Gastrocnemius medialis (tissue), 4 donors: ENCODE measurements around the gene TGFB1I1. TPM values are rescaled to one million over a fixed set of nuclear protein-coding genes. Genes with fewer than 3 reads are reported as not detected.
"Not testable (repeated sequence)": the region's sequence is repeated elsewhere in the genome, so short reads cannot be mapped to it uniquely, and the experiment has no call there.

Experiments used
- ATAC-seq, 2 donors: fragments of 150-250 bp; one replicate each; pipeline ENCODE4 v1.9.1; 2016
- DNase-seq, 2 donors: peaks; one replicate each; pipeline ENCODE4 v3.0.0-alpha.2; 2019
- H3K27ac ChIP-seq, 4 donors: fragments of 200-600 bp; sonication (generic); 1 replicate in 1 of 4; 2 replicates in 3 of 4; pipeline ENCODE4 v1.5.1; 2016 to 2018; ENCODE audit warnings: mild to moderate bottlenecking in 2 of 4, moderate library complexity in 1 of 4
- H3K27me3 ChIP-seq, 3 donors: fragments of 200-600 bp; sonication (generic) in 2 of 3; 1 replicate in 1 of 3; 2 replicates in 2 of 3; pipeline versions ENCODE4 v1.5.1 to v1.6.0; 2016 to 2019; ENCODE audit warnings: mild to moderate bottlenecking in 1 of 3, moderate library complexity in 1 of 3
- H3K36me3 ChIP-seq, 2 donors: fragments of 200-600 bp; sonication (generic) in 1 of 2; one replicate each; pipeline ENCODE4 v1.5.1; 2017 to 2018
- H3K4me1 ChIP-seq, 2 donors: fragments of 200-600 bp; sonication (generic) in 1 of 2; one replicate each; pipeline ENCODE4 v1.5.1; 2016 to 2017; ENCODE audit warnings: mild to moderate bottlenecking in 2 of 2
- H3K4me3 ChIP-seq, 4 donors: fragments of 200-600 bp; sonication (generic) in 3 of 4; 1 replicate in 1 of 4; 2 replicates in 3 of 4; pipeline ENCODE4 v1.5.1; 2016 to 2019; ENCODE audit warnings: mild to moderate bottlenecking in 2 of 4
- H3K9me3 ChIP-seq, 3 donors: fragments of 200-600 bp; sonication (generic) in 2 of 3; 1 replicate in 1 of 3; 2 replicates in 2 of 3; pipeline ENCODE4 v1.5.1; 2016 to 2019
- POLR2A ChIP-seq, 2 donors: fragments of 450-650 bp; IDR thresholded peaks; one replicate each; pipeline ENCODE4 v1.6.1; 2017; ENCODE audit warnings: antibody characterized with exemption in 2 of 2, mild to moderate bottlenecking in 2 of 2, moderate library complexity in 2 of 2
- in situ Hi-C, 4 donors: fragments of 200-750 bp; cut with MboI; loops; one replicate each; pipeline versions ENCODE4 v1.15.0 to v1.8.0; 2017; ENCODE audit warnings: low sequenced_read_pairs in 4 of 4
- intact Hi-C: fragments of 100-400 bp; cut with DNase I; formaldehyde crosslinking; loops from one replicate; pipeline ENCODE4 v1.15.1; 2023; ENCODE audit warnings: low total_unique reads
- total RNA-seq, 4 donors: library from RNA; depleted of rRNA; stranded (reverse); fragments of >200 nt; gene quantifications; one replicate each; pipeline versions ENCODE4 v1.1.0 to v1.2.3, GENCODE V29; 2016
- TF ChIP-seq, protein P1 (sequence below), 5 experiments: fragments of 450-650 bp in 3 of 5; fragments of 200-600 bp in 2 of 5; sonication (generic) in 2 of 5; IDR thresholded peaks in 4 of 5; conservative IDR thresholded peaks in 1 of 5; 1 replicate in 4 of 5; 2 replicates in 1 of 5; pipeline ENCODE4 v1.5.1; 2016 to 2019; ENCODE audit warnings: antibody characterized with exemption in 5 of 5, mild to moderate bottlenecking in 3 of 5, moderate library complexity in 3 of 5

The TGFB1I1 gene
- total RNA-seq, 4 donors from 2014 or later: 4.6 to 14.4 (median 7.4) TPM

DNA sequence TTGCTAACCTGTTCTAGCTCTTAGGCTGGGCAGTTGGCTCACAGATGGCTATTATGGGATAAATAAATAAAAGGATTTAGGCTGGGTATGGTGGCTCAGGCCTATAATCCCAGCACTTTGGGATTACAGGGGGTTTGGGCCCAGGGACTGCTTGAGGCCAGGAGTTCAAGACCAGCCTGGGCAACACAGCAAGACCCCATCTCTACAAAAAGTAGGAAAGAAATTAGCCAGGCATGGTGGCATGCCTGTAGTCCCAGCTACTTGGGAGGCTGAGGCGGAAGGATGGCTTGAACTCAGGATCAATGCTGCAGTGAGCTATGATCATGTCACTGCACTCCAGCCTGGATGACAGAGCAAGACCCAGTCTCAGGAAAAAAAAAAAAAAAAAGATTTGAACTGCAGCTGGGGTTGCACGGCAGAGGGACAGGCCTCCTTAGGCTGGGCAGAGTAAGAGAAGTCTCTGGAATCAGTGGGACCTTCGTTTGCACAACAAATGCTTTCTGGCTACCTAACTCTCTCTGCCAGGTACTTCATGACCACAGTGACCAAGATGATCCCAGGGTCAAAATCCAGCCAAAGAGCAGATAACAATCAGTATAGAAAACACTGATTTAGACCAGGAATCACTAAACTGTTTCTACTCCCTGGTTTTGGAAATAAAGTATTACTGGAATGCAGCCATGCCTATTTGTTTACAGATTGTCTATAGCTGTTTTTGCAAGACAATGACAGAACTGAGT is 29.4 kb downstream of the TGFB1I1 start:
- H3K9me3 ChIP-seq: no peaks in the 10 kb centered on the region
- H3K27ac ChIP-seq: no peak overlapping the region
- in situ Hi-C loops: loop anchor here in 3 of 4 donors (10.0 to 25.0 kb wide), 4 partner anchors 47 to 386 kb away; partner anchors contain the start of genes ZNF267 (in 2 of the 3) and ARMC5 (in 1 of the 3)
- no peak overlapping the region for H3K4me3 ChIP-seq
- peaks cover 2 to 4% of the 10 kb centered on the region in 2 donors for H3K4me1 ChIP-seq
- no peaks in the 10 kb centered on the region for H3K27me3 ChIP-seq
- ATAC-seq (no peak), DNase-seq (no peak)
- no peak for TF ChIP-seq POLR2A (IDR thresholded peaks at IDR 0.05)
- TF ChIP-seq, protein P1, sequence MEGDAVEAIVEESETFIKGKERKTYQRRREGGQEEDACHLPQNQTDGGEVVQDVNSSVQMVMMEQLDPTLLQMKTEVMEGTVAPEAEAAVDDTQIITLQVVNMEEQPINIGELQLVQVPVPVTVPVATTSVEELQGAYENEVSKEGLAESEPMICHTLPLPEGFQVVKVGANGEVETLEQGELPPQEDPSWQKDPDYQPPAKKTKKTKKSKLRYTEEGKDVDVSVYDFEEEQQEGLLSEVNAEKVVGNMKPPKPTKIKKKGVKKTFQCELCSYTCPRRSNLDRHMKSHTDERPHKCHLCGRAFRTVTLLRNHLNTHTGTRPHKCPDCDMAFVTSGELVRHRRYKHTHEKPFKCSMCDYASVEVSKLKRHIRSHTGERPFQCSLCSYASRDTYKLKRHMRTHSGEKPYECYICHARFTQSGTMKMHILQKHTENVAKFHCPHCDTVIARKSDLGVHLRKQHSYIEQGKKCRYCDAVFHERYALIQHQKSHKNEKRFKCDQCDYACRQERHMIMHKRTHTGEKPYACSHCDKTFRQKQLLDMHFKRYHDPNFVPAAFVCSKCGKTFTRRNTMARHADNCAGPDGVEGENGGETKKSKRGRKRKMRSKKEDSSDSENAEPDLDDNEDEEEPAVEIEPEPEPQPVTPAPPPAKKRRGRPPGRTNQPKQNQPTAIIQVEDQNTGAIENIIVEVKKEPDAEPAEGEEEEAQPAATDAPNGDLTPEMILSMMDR (IDR thresholded peaks at IDR 0.05 in 4 of 5, conservative IDR thresholded peaks at IDR 0.05 in 1 of 5): no peak
- intact Hi-C loops: loop anchor here (10.0 kb wide), 1 partner anchor 373 kb away; the partner anchor contains the start of gene ZNF267
- H3K36me3 ChIP-seq: peaks cover 0 to 35% of the 10 kb centered on the region in 2 donors

- no peaks in the 10 kb centered on the region for H3K27me3 ChIP-seq
- DNase-seq (no peak), ATAC-seq (no peak)
- no peak overlapping the region for H3K4me3 ChIP-seq
- intact Hi-C loops (loop anchor here (10.0 kb wide), 1 partner anchor 373 kb away; the partner anchor contains the start of gene ZNF267), in situ Hi-C loops (loop anchor here in 3 of 4 donors (10.0 to 25.0 kb wide), 4 partner anchors 47 to 385 kb away; partner anchors contain the start of genes ZNF267 (in 2 of the 3) and ARMC5 (in 1 of the 3))
- H3K36me3 ChIP-seq: peaks cover 0 to 29% of the 10 kb centered on the region in 2 donors
- TF ChIP-seq POLR2A (IDR thresholded peaks at IDR 0.05): no peak
- TF ChIP-seq, protein P1 (IDR thresholded peaks at IDR 0.05 in 4 of 5, conservative IDR thresholded peaks at IDR 0.05 in 1 of 5): no peak
- H3K4me1 ChIP-seq: peaks cover 7 to 10% of the 10 kb centered on the region in 2 donors
- H3K27ac ChIP-seq: no peak overlapping the region
- H3K9me3 ChIP-seq: no peaks in the 10 kb centered on the region
These were observed 30.0 kb downstream of the TGFB1I1 start for GRCh38 chr16:31501966-31502348.

DNA sequence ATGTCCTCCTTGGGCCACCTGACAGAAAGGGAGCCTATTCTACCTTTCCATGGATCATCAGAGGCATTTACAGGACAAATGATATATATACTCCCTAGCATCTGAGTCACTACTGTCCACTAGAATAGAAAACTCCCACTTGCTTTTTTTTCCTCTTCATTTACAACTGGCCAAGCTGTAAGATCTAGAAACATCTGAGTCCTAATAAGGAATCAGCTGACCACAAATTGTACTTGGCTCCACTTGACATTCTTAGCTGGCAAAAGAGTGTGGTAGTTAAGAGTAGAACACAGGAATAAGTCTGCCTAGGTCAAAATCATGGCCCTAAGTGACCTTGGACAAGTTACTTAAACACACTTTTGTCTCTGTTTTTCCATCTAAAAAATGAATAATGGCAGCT is 31.0 kb downstream of the TGFB1I1 start:
- intact Hi-C loops (loop anchor here (10.0 kb wide), 1 partner anchor 372 kb away; the partner anchor contains the start of gene ZNF267), in situ Hi-C loops (loop anchor here in 3 of 4 donors (10.0 to 25.0 kb wide), 4 partner anchors 48 to 384 kb away; partner anchors contain the start of genes ZNF267 (in 2 of the 3) and ARMC5 (in 1 of the 3))
- no peak overlapping the region for H3K4me3 ChIP-seq
- no peak for DNase-seq
- no peaks in the 10 kb centered on the region for H3K27me3 ChIP-seq
- no peak overlapping the region for H3K27ac ChIP-seq
- H3K9me3 ChIP-seq: no peaks in the 10 kb centered on the region
- ATAC-seq: no peak
- H3K4me1 ChIP-seq: peaks cover 13 to 17% of the 10 kb centered on the region in 2 donors
- no peak for TF ChIP-seq POLR2A (IDR thresholded peaks at IDR 0.05)
- TF ChIP-seq, protein P1 (IDR thresholded peaks at IDR 0.05 in 4 of 5, conservative IDR thresholded peaks at IDR 0.05 in 1 of 5): no peak
- H3K36me3 ChIP-seq: peaks cover 0 to 20% of the 10 kb centered on the region in 2 donors

DNA sequence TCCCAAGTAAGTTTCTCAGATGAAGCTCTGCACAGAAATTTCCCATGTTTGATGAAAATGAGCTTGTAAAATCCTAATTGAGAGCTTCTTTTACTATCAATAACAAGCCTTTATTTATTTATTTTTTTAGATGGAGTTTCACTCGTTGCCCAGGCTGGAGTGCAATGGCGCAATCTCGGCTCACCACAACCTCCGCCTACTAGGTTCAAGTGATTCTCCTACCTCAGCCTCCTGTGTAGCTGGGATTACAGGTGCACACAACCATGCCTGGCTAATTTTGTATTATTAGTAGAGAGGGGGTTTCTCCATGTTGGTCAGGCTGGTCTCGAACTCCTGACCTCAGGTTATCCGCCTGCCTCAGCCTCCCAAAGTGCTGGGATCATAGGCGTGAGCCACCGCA is 31.6 kb downstream of the TGFB1I1 start:
- Histone ChIP-seq H3K36me3 (peaks cover 0 to 15% of the 10 kb centered on the region in 2 donors), H3K4me1 (peaks cover 13 to 17% of the 10 kb centered on the region in 2 donors)
- not testable (repeated sequence) for ATAC-seq, H3K4me3 ChIP-seq, H3K27me3 ChIP-seq, DNase-seq, H3K27ac ChIP-seq, H3K9me3 ChIP-seq
- intact Hi-C loops (loop anchor here (10.0 kb wide), 1 partner anchor 371 kb away; the partner anchor contains the start of gene ZNF267), in situ Hi-C loops (loop anchor here in 3 of 4 donors (10.0 to 25.0 kb wide), 4 partner anchors 49 to 384 kb away; partner anchors contain the start of genes ZNF267 (in 2 of the 3) and ARMC5 (in 1 of the 3))

DNA sequence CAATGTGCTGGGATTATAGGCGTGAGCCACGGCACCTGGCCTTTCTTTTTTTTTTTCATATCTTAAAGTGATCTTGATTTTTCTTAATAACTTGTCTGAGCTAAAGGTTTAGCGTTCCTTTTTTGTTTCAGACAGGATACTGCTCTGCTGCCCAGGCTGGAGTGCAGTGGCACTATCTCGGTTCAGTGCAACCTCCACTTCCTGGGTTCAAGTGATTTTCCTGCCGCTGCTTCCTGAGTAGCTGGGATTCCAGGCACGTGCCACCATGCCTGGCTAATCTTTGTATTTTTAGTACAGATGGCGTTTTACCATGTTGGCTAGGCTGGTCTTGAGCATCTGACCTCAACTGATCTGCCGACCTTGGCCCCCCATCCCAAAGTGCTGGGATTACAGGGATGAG is 32.2 kb downstream of the TGFB1I1 start:
- in situ Hi-C loops (loop anchor here in 3 of 4 donors (10.0 to 25.0 kb wide), 4 partner anchors 49 to 383 kb away; partner anchors contain the start of genes ZNF267 (in 2 of the 3) and ARMC5 (in 1 of the 3)), intact Hi-C loops (loop anchor here (10.0 kb wide), 1 partner anchor 371 kb away; the partner anchor contains the start of gene ZNF267)
- Histone ChIP-seq H3K36me3 (peaks cover 0 to 9% of the 10 kb centered on the region in 2 donors), H3K9me3 (no peaks in the 10 kb centered on the region), H3K4me1 (peaks cover 18 to 21% of the 10 kb centered on the region in 2 donors), H3K27me3 (no peaks in the 10 kb centered on the region), H3K27ac (no peak overlapping the region), H3K4me3 (no peak overlapping the region)
- ATAC-seq (no peak), DNase-seq (no peak)
- TF ChIP-seq, protein P1 (IDR thresholded peaks at IDR 0.05 in 4 of 5, conservative IDR thresholded peaks at IDR 0.05 in 1 of 5): no peak
- no peak for TF ChIP-seq POLR2A (IDR thresholded peaks at IDR 0.05)
